Measurements from ENCODE around the gene OXCT1. TPM values are rescaled to one million over a fixed set of nuclear protein-coding genes. Genes with fewer than 3 reads are reported as not detected.
A peak's percentile ranks its signal among the peaks of the same experiment; 100 is the strongest.

The OXCT1 gene
- total and polyA plus RNA-seq, 9 of the 15 experiments (the other 6 are each of a cell fraction or from before 2014, with no cell fraction given) = 24.7 to 61.2 (median 41.9) TPM

GRCh38 chr5:41738710-41739354 lies 131.4 kb downstream of the OXCT1 start (continued):
- no peak for TF ChIP-seq RAD51 (IDR thresholded peaks at IDR 0.05; ENCODE audit: borderline replicate concordance, low read depth)
- TF ChIP-seq PREB (CRISPR knock-in tag; IDR thresholded peaks at IDR 0.05) = no peak
- no peak for TF ChIP-seq ZSCAN29 (IDR thresholded peaks at IDR 0.05)
- TF ChIP-seq FOXJ3 (CRISPR knock-in tag; IDR thresholded peaks at IDR 0.05) = no peak
- no peak for TF ChIP-seq CTCF (IDR thresholded peaks at IDR 0.05 in 2 of 3, conservative IDR thresholded peaks at IDR 0.05 in 1 of 3; ENCODE audit: insufficient read depth in 2 of 3, low read depth in 1 of 3, low read length in 3 of 3)
- TF ChIP-seq TAL1 (IDR thresholded peaks at IDR 0.05) = peak; percentile 82
- TF ChIP-seq DNMT1 (IDR thresholded peaks at IDR 0.05) = no peak
- no peak for TF ChIP-seq ZNF561 (CRISPR knock-in tag; conservative IDR thresholded peaks at IDR 0.05)
- TF ChIP-seq KHSRP (IDR thresholded peaks at IDR 0.05) = no peak
- no peak for TF ChIP-seq EGR1 (conservative IDR thresholded peaks at IDR 0.05)
- no peak for TF ChIP-seq ZNF282 (CRISPR knock-in tag; IDR thresholded peaks at IDR 0.05)
- TF ChIP-seq L3MBTL2 (IDR thresholded peaks at IDR 0.05) = no peak
- no peak for TF ChIP-seq CEBPZ (IDR thresholded peaks at IDR 0.05; ENCODE audit: borderline replicate concordance, low read depth, low read length)
- no peak for TF ChIP-seq RFX1 (IDR thresholded peaks at IDR 0.05)
- peak; percentile 52 for TF ChIP-seq MTA2 (IDR thresholded peaks at IDR 0.05; ENCODE audit: low read depth)
- no peak for TF ChIP-seq ZNF644 (tag; IDR thresholded peaks at IDR 0.05; ENCODE audit: low read depth)
- no peak for TF ChIP-seq ZNF174 (CRISPR knock-in tag; IDR thresholded peaks at IDR 0.05)
- no peak for TF ChIP-seq POLR2A (conservative IDR thresholded peaks at IDR 0.05)
- TF ChIP-seq SMAD3 (CRISPR knock-in tag; conservative IDR thresholded peaks at IDR 0.05) = no peak
- TF ChIP-seq SIRT6 (IDR thresholded peaks at IDR 0.05; ENCODE audit: low read depth, low read length) = no peak
- no peak for TF ChIP-seq THAP12 (CRISPR knock-in tag; IDR thresholded peaks at IDR 0.05)
- no peak for TF ChIP-seq YY1 (IDR thresholded peaks at IDR 0.05; ENCODE audit: borderline replicate concordance in 1 of 3, control insufficient read depth in 1 of 3, extremely low read depth in 1 of 3, insufficient read depth in 3 of 3, insufficient read length in 1 of 3, insufficient replicate concordance in 2 of 3, low read depth in 1 of 3, low read length in 2 of 3)

Data from K562 (cell line).